Astrocyte (in vitro differentiated cells and primary cell): ENCODE data around the gene ARHGEF2.

Source experiments
- CTCF ChIP-seq: IDR thresholded peaks from 2 replicates; pipeline ENCODE4 v1.5.1; 2011; ENCODE audit warnings: low read depth, mild to moderate bottlenecking, inconsistent platforms, low read length, moderate library complexity; ENCODE audit not compliant: insufficient read depth
- EZH2 ChIP-seq: IDR thresholded peaks from 2 replicates; pipeline ENCODE4 v1.6.1; 2012; ENCODE audit warnings: mild to moderate bottlenecking, low read length, inconsistent platforms; ENCODE audit not compliant: insufficient read depth

GRCh38 chr1:155976062-155976912 is 2.1 kb downstream of the ARHGEF2 start:
- TF ChIP-seq CTCF (no peak), EZH2 (no peak)
